ENCODE results near the gene STARD10. TPM values are rescaled to one million over a fixed set of nuclear protein-coding genes. Genes with fewer than 3 reads are reported as not detected.

Gene STARD10
- total and polyA plus RNA-seq, 2 donors (not counting 3 experiments of a cell fraction or from before 2014, with no cell fraction given), result 16.1 to 22.5 TPM

GRCh38 chr11:72740562-72741428 lies 53.1 kb downstream of the STARD10 start:
- no TSS peak for BruUV-seq (replicated peaks)
- dilution Hi-C loops (cut with MboI; ENCODE audit: extremely low pct_ligation_motif_present, low sequenced_read_pairs), result no loop called here
- peaks cover 2% of the 10 kb centered on the region for H3K79me2 ChIP-seq (ENCODE audit: control insufficient read depth, insufficient read depth, low read length)
- DNase-seq (ENCODE audit: low read depth, low spot score) (no peak), FAIRE-seq (no peak)
- H3K27ac ChIP-seq (ENCODE audit: insufficient read depth, low read depth, low read length), result no peak overlapping the region
- no peak overlapping the region for H3K9ac ChIP-seq (replicated peaks; ENCODE audit: extremely low read depth, insufficient read depth, low read length)
- intact Hi-C loops (cut with micrococcal nuclease), result no loop called here
- peaks cover 16% of the 10 kb centered on the region for H3K4me1 ChIP-seq (ENCODE audit: control insufficient read depth, extremely low read depth, insufficient read depth, low read length)
- H3K36me3 ChIP-seq (ENCODE audit: control insufficient read depth in 2 of 2, extremely low read depth in 1 of 2, insufficient read depth in 2 of 2, low read length in 2 of 2), result no peaks in the 10 kb centered on the region
- H3K4me3 ChIP-seq (replicated peaks in 1 of 3; ENCODE audit: insufficient read depth in 1 of 3, low read depth in 1 of 3, low read length in 3 of 3), result no peak overlapping the region
- H3K9me1 ChIP-seq (replicated peaks; ENCODE audit: control insufficient read depth, extremely low read depth, insufficient read depth, low read length), result no peaks in the 10 kb centered on the region
- H3K4me2 ChIP-seq (ENCODE audit: insufficient read depth, low read length), result no peak overlapping the region
- CTCF ChIA-PET, result interaction anchor here (0.8 to 1.8 kb wide), 5 partner anchors 9 to 52 kb away, joined by 3 to 4 read pairs (median 4); no protein-coding TSS in a partner anchor
- H4K20me1 ChIP-seq (replicated peaks; ENCODE audit: control insufficient read depth, extremely low read depth, insufficient read depth, low read length), result no peaks in the 10 kb centered on the region
- POLR2A ChIA-PET, result no interaction called here
- no peaks in the 10 kb centered on the region for H3K9me3 ChIP-seq (replicated peaks; ENCODE audit: control insufficient read depth, insufficient read depth, low read length)
- H3K27me3 ChIP-seq (ENCODE audit: control insufficient read depth in 2 of 2, insufficient read depth in 2 of 2, low read length in 2 of 2), result no peaks in the 10 kb centered on the region
- H2AFZ ChIP-seq (ENCODE audit: low read depth, low read length), result no peak overlapping the region
- TF ChIP-seq MAX (IDR thresholded peaks at IDR 0.05; ENCODE audit: insufficient read depth, insufficient read length), result no peak

GRCh38 chr11:72740060-72740424 lies 53.8 kb downstream of the STARD10 start:
- DNase-seq (ENCODE audit: low read depth, low spot score), result no peak
- intact Hi-C loops (cut with micrococcal nuclease) (no loop called here), dilution Hi-C loops (cut with MboI; ENCODE audit: extremely low pct_ligation_motif_present, low sequenced_read_pairs) (no loop called here)
- Histone ChIP-seq H3K4me2 (ENCODE audit: insufficient read depth, low read length) (no peak overlapping the region), H3K4me1 (ENCODE audit: control insufficient read depth, extremely low read depth, insufficient read depth, low read length) (peaks cover 20% of the 10 kb centered on the region), H3K36me3 (ENCODE audit: control insufficient read depth in 2 of 2, extremely low read depth in 1 of 2, insufficient read depth in 2 of 2, low read length in 2 of 2) (no peaks in the 10 kb centered on the region), H3K79me2 (ENCODE audit: control insufficient read depth, insufficient read depth, low read length) (peaks cover 2% of the 10 kb centered on the region), H3K4me3 (replicated peaks in 1 of 3; ENCODE audit: insufficient read depth in 1 of 3, low read depth in 1 of 3, low read length in 3 of 3) (no peak overlapping the region), H3K9ac (replicated peaks; ENCODE audit: extremely low read depth, insufficient read depth, low read length) (no peak overlapping the region), H3K9me3 (replicated peaks; ENCODE audit: control insufficient read depth, insufficient read depth, low read length) (no peaks in the 10 kb centered on the region), H3K27me3 (ENCODE audit: control insufficient read depth in 2 of 2, insufficient read depth in 2 of 2, low read length in 2 of 2) (no peaks in the 10 kb centered on the region), H3K9me1 (replicated peaks; ENCODE audit: control insufficient read depth, extremely low read depth, insufficient read depth, low read length) (no peaks in the 10 kb centered on the region), H4K20me1 (replicated peaks; ENCODE audit: control insufficient read depth, extremely low read depth, insufficient read depth, low read length) (no peaks in the 10 kb centered on the region), H2AFZ (ENCODE audit: low read depth, low read length) (no peak overlapping the region), H3K27ac (ENCODE audit: insufficient read depth, low read depth, low read length) (no peak overlapping the region)
- TF ChIP-seq EZH2 (IDR thresholded peaks at IDR 0.05; ENCODE audit: borderline replicate concordance, low read depth, low read length, severe bottlenecking), result no peak
- no peak for TF ChIP-seq CTCF (IDR thresholded peaks at IDR 0.05; ENCODE audit: extremely low read depth in 1 of 2, insufficient read depth in 1 of 2, low read depth in 1 of 2, low read length in 2 of 2)
- no peak for TF ChIP-seq POLR2AphosphoS5 (IDR thresholded peaks at IDR 0.05; ENCODE audit: insufficient read depth, low read depth, low read length)
- TF ChIP-seq POLR2A (IDR thresholded peaks at IDR 0.05; ENCODE audit: low read depth, low read length), result no peak
- no peak for TF ChIP-seq FOS (IDR thresholded peaks at IDR 0.05; ENCODE audit: borderline replicate concordance, insufficient read depth, low read length)
- no peak for TF ChIP-seq GATA2 (IDR thresholded peaks at IDR 0.05; ENCODE audit: insufficient read depth, insufficient read length, low read depth, low read length)
- no peak for TF ChIP-seq MYC (IDR thresholded peaks at IDR 0.05; ENCODE audit: low read depth, low read length)
- no peak for TF ChIP-seq MAX (IDR thresholded peaks at IDR 0.05; ENCODE audit: insufficient read depth, insufficient read length)
- no peak for TF ChIP-seq JUN (IDR thresholded peaks at IDR 0.05; ENCODE audit: borderline replicate concordance, insufficient read depth, insufficient read length, low read depth)
- POLR2A ChIA-PET, result no interaction called here
- FAIRE-seq, result no peak
- CTCF ChIA-PET, result interaction anchor here (1.0 to 1.8 kb wide), 3 partner anchors 9 to 32 kb away, joined by 4 to 5 read pairs (median 4); no protein-coding TSS in a partner anchor
- no TSS peak for BruUV-seq (replicated peaks)
